ENCODE results near the gene TSPEAR.

The TSPEAR gene

DNA sequence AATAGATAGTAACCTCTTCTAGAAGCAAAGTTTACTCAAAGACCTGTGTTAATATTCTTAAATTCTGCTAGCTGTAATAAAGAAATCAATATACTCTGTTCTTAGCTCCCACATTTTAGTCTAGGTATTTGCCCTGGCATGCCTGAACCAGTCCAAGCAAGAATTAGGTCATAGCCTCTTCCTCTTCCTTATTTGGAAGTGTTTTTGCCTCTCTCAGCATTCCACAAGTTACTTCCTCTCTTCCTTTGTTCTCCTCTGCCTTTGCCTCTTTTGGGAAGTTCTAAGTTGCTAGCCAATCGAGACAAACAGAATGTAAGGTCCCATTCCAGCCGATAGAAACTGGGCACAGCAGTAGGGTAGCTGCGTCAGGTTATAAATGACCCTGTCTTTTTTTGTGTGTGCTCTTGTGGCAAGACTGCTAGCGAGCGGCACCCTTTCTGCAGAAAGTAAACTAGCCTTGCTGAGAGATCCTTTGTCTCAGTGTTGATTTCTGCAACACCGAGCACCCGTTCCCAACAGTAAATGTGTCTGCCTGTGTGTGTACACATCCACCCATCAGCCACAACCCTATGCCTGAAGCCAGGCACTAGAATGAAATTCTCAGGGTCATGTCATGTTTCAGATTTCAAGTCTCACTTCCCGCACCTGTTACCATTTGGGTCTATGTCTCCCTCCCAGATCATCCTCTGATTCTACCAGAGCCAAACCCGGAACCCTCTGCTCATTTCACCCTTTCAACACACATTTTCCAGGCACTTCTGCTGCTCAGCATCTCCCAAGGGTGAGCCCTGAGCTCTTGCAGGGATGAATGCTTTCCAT lies 218.6 kb downstream of the TSPEAR start:
- DNase-seq (ENCODE audit: low spot score), result no peak
- H3K27ac ChIP-seq, result no peak overlapping the region
- TF ChIP-seq, protein P1, sequence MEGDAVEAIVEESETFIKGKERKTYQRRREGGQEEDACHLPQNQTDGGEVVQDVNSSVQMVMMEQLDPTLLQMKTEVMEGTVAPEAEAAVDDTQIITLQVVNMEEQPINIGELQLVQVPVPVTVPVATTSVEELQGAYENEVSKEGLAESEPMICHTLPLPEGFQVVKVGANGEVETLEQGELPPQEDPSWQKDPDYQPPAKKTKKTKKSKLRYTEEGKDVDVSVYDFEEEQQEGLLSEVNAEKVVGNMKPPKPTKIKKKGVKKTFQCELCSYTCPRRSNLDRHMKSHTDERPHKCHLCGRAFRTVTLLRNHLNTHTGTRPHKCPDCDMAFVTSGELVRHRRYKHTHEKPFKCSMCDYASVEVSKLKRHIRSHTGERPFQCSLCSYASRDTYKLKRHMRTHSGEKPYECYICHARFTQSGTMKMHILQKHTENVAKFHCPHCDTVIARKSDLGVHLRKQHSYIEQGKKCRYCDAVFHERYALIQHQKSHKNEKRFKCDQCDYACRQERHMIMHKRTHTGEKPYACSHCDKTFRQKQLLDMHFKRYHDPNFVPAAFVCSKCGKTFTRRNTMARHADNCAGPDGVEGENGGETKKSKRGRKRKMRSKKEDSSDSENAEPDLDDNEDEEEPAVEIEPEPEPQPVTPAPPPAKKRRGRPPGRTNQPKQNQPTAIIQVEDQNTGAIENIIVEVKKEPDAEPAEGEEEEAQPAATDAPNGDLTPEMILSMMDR (IDR thresholded peaks at IDR 0.05), result no peak
- H3K4me3 ChIP-seq, result no peak overlapping the region

DNA sequence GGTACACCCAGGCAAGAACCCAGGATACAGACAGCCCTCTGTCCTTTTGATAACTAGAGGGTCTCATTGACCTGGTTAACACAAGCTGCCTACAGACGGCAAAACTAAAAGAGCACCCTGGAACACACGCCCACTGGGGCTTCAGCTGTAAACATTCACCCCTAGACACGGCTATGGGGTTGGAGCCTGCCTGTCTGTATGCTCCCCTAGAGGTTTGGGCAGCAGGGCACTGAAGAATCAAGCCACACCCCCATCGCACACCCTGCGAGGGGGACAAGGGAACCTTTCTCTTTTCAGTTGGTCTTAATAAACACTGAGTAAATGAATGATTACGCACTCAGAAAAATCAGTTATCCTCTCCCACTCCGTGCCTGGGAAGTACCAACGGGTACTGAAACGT lies 220.6 kb downstream of the TSPEAR start:
- Histone ChIP-seq H3K27ac (no peak overlapping the region), H3K4me3 (no peak overlapping the region)
- DNase-seq (ENCODE audit: low spot score), result no peak
- TF ChIP-seq, protein P1 (IDR thresholded peaks at IDR 0.05), result no peak

DNA sequence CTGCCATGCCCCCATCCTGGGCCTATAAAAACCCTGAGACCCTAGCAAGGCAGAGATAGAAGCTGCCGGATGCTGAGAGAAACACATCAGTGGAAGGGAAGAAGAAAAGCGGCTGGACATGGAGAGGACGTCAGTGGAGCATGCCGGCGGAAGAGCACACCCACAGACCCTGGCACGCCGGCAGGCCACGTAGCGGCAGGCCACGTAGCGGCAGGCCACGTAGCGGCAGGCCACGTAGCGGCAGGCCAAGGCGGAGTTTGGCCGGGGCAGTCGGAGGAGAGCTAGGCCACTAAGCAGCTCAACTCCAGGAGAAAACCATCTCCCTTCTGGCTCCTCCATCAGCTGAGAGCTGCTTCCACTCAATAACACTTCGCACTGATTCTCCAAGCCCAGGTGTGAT lies 221.0 kb downstream of the TSPEAR start:
- DNase-seq (ENCODE audit: low spot score), result no peak
- H3K4me3 ChIP-seq, result no peak overlapping the region
- H3K27ac ChIP-seq, result no peak overlapping the region
- TF ChIP-seq, protein P1 (IDR thresholded peaks at IDR 0.05), result no peak

- no peak overlapping the region for H3K27ac ChIP-seq
- no peak overlapping the region for H3K4me3 ChIP-seq
- no peak for DNase-seq (ENCODE audit: low spot score)
- TF ChIP-seq, protein P1 (IDR thresholded peaks at IDR 0.05), result no peak
Observed at GRCh38 chr21:44489962-44490361, 221.4 kb downstream of the TSPEAR start.

DNA sequence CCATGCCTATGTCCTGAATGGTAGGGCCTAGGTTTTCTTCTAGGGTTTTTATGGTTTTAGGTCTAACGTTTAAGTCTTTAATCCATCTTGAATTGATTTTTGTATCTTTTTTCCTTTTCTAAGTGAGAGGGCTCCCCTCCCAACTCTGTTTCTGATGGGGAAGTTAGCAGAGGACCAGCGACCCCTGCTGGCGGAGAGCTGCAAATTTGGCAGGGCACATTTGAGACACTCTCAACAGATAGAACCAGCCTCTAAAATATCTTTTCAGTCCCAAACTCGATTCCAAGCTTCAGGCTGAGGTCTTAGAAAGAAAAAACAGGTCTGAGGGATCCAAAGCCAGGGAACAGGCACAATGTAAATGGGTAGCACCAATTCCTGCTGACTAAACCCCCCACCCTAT lies 223.5 kb downstream of the TSPEAR start:
- Histone ChIP-seq H3K27ac (no peak overlapping the region), H3K4me3 (no peak overlapping the region)
- TF ChIP-seq, protein P1 (IDR thresholded peaks at IDR 0.05), result no peak
- DNase-seq (ENCODE audit: low spot score), result no peak

- DNase-seq (ENCODE audit: low spot score), result no peak
- no peak overlapping the region for H3K27ac ChIP-seq
- H3K4me3 ChIP-seq, result no peak overlapping the region
- TF ChIP-seq, protein P1 (IDR thresholded peaks at IDR 0.05), result no peak
Observed at GRCh38 chr21:44486302-44486701, 225.1 kb downstream of the TSPEAR start.

DNA sequence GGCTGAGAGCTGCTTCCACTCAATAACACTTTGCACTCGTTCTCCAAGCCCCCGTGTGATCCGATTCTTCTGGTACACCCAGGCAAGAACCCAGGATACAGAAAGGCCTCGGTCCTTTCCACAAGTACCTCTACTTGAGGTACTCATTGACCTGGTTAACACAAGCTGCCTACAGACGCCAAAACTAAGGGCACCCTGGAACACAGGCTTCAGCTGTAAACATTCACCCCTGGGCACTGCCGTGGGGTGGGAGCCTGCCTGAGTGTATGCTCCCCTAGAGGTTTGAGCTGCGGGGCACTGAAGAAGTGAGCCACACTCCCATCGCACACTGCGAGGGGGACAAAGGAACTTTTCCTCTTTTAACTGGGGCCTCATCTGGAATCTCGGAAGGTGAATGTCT lies 225.6 kb downstream of the TSPEAR start:
- no peak for DNase-seq (ENCODE audit: low spot score)
- TF ChIP-seq, protein P1 (IDR thresholded peaks at IDR 0.05), result no peak
- H3K27ac ChIP-seq, result no peak overlapping the region
- peak overlapping the region; percentile 34 for H3K4me3 ChIP-seq
